ENCODE data around the gene P2RY2. TPM values are rescaled to one million over a fixed set of nuclear protein-coding genes. Genes with fewer than 3 reads are reported as not detected.

P2RY2 gene
- total RNA-seq, 1 experiment from 2014 or later: 0.26 TPM

GRCh38 chr11:73249853-73250783 is 32.0 kb downstream of the P2RY2 start:
- Histone ChIP-seq H4K20me1 (ENCODE audit: control insufficient read depth, insufficient read depth, insufficient read length) (no peaks in the 10 kb centered on the region), H3K79me1 (ENCODE audit: insufficient read depth, low read depth, low read length, poor library complexity, severe bottlenecking) (no peaks in the 10 kb centered on the region), H4K5ac (ENCODE audit: insufficient read length, low read depth, low read length) (no peak overlapping the region), H2BK120ac (ENCODE audit: low read depth, low read length, poor library complexity, severe bottlenecking) (no peak overlapping the region), H2BK5ac (ENCODE audit: insufficient read length, low read length) (no peak overlapping the region), H3K4me1 (ENCODE audit: insufficient read depth, low read length) (peaks cover 4% of the 10 kb centered on the region; the same call in 1 of the 2 replicates), H3K4ac (ENCODE audit: low read depth, low read length) (no peak overlapping the region), H3K79me2 (ENCODE audit: insufficient read depth, low read length) (no peaks in the 10 kb centered on the region), H3K27ac (ENCODE audit: insufficient read length, low read depth, low read length) (no peak overlapping the region), H3K27me3 (ENCODE audit: insufficient read depth, low read length) (no peaks in the 10 kb centered on the region), H2BK15ac (ENCODE audit: low read depth, low read length) (no peak overlapping the region), H2BK12ac (ENCODE audit: insufficient read length, low read depth, low read length) (no peak overlapping the region), H3T11ph (ENCODE audit: low read length) (no peak overlapping the region), H3K23me2 (ENCODE audit: insufficient read length, low read depth, low read length, poor library complexity, severe bottlenecking) (no peaks in the 10 kb centered on the region), H4K91ac (ENCODE audit: insufficient read length, low read depth, low read length) (no peak overlapping the region), H3K56ac (ENCODE audit: insufficient read length, low read depth, low read length) (no peak overlapping the region), H4K8ac (replicated peaks; ENCODE audit: insufficient read length, low read depth, low read length) (no peak overlapping the region), H3K18ac (ENCODE audit: insufficient read length, low read depth, low read length) (no peak overlapping the region), H2BK20ac (ENCODE audit: low read depth, low read length, poor library complexity, severe bottlenecking) (no peak overlapping the region), H3K23ac (ENCODE audit: insufficient read length, low read depth, low read length) (no peak overlapping the region), H2AK5ac (ENCODE audit: insufficient read length, low read length) (no peak overlapping the region), H3K9me3 (ENCODE audit: control insufficient read depth, low read depth, low read length) (no peaks in the 10 kb centered on the region), H3K9ac (ENCODE audit: extremely low read depth, insufficient read length, low read length) (no peak overlapping the region), H3K14ac (ENCODE audit: insufficient read depth, low read length) (no peak overlapping the region), H2AFZ (ENCODE audit: low read length) (no peak overlapping the region), H3K4me2 (ENCODE audit: insufficient read depth, insufficient read length, low read length) (no peak overlapping the region)
- TF ChIP-seq CTCF (conservative IDR thresholded peaks at IDR 0.05): no peak
- peaks cover 14 to 16% of the 10 kb centered on the region in 2 experiments for H3K4me1 Mint-ChIP-seq
- no CpG with 5 or more reads among the region's 11 CpGs for WGBS (ENCODE audit: extremely low coverage, insufficient read length, low lambda C conversion rate)
- H3K27me3 Mint-ChIP-seq (ENCODE audit: low read depth): no peaks in the 10 kb centered on the region; the same call in 1 of the 2 replicates
- DNase-seq: peak; percentile 21
- H3K9me3 Mint-ChIP-seq: no peaks in the 10 kb centered on the region; a peak in 1 of 5 replicates
- H3K4me3 Mint-ChIP-seq: no peak overlapping the region
- H3K27ac Mint-ChIP-seq: 0 out of 7 replicates have a peak overlapping the region, but pooled peaks of 1 of the 3 experiments have one; percentile 61
- H3K36me3 Mint-ChIP-seq (ENCODE audit: insufficient read depth in 1 of 3, low read depth in 3 of 3): no peaks in the 10 kb centered on the region
